ENCODE measurements around the gene SMAD6. TPM values are rescaled to one million over a fixed set of nuclear protein-coding genes. Genes with fewer than 3 reads are reported as not detected.

Gene SMAD6
- total RNA-seq, 1 donor from 2014 or later, result 0.79 TPM

DNA sequence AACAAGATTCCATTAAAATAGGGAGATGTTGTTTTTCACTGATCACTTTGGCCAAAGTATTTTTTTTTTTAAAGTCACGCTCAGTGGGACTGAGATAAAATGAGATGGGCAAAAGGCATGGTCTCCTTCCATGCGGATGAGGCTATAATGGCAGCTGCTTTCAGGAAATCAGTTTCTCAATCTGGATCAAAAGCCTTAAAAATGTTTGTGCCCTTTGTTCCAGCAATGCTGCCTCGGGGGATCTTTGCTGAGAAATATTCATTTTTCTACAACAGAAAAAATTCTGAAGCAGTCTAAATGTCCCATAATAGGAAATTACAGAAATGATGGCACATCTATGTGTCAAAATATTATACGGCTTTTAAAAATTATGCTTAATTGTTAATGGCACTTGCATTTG lies 97.2 kb downstream of the SMAD6 start:
- Histone ChIP-seq H3K27me3 (ENCODE audit: control insufficient read depth, insufficient read depth, low read length) (no peaks in the 10 kb centered on the region), H3K36me3 (ENCODE audit: control insufficient read depth, insufficient read depth, low read length) (no peaks in the 10 kb centered on the region), H3K4me3 (ENCODE audit: low read depth, low read length) (no peak overlapping the region)
- TF ChIP-seq, protein P1, sequence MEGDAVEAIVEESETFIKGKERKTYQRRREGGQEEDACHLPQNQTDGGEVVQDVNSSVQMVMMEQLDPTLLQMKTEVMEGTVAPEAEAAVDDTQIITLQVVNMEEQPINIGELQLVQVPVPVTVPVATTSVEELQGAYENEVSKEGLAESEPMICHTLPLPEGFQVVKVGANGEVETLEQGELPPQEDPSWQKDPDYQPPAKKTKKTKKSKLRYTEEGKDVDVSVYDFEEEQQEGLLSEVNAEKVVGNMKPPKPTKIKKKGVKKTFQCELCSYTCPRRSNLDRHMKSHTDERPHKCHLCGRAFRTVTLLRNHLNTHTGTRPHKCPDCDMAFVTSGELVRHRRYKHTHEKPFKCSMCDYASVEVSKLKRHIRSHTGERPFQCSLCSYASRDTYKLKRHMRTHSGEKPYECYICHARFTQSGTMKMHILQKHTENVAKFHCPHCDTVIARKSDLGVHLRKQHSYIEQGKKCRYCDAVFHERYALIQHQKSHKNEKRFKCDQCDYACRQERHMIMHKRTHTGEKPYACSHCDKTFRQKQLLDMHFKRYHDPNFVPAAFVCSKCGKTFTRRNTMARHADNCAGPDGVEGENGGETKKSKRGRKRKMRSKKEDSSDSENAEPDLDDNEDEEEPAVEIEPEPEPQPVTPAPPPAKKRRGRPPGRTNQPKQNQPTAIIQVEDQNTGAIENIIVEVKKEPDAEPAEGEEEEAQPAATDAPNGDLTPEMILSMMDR (IDR thresholded peaks at IDR 0.05; ENCODE audit: insufficient read depth, low read length, severe bottlenecking), result no peak
- FAIRE-seq (no peak), DNase-seq (ENCODE audit: low read depth) (no peak)

DNA sequence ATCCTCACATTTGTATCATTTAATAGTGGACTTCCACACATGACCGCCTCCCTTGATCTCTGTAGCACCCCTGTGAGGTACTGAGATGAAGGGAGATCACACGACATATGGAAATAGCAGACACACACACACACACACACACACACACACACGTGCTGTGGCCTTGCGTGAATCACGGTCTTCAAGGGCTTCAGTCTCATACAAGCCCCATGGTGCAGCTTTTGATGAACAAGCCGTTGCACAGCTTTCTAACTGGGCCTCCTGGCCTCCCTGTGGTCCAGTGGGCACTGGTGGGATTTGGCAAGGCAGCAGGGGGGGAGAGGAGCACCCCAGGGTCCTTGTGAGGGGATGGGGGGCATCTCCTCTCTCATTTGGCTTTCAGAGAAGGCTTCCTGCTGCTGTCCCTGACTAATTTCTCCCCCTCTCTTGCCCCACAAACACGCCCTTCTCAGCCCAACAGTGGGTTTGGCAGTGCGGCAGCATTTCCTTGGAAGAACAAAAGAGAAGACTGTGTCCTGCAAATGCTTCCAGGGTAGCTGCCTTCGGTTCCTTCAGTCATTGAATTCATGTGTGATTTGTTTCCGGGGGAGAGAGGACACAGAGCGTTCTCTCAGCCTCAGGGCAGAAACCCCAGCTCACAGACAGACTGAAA lies 98.7 kb downstream of the SMAD6 start:
- DNase-seq (ENCODE audit: low read depth) (no peak), FAIRE-seq (no peak)
- Histone ChIP-seq H3K27me3 (ENCODE audit: control insufficient read depth, insufficient read depth, low read length) (no peaks in the 10 kb centered on the region), H3K4me3 (ENCODE audit: low read depth, low read length) (no peak overlapping the region), H3K36me3 (ENCODE audit: control insufficient read depth, insufficient read depth, low read length) (no peaks in the 10 kb centered on the region)
- TF ChIP-seq, protein P1 (IDR thresholded peaks at IDR 0.05; ENCODE audit: insufficient read depth, low read length, severe bottlenecking), result no peak

DNA sequence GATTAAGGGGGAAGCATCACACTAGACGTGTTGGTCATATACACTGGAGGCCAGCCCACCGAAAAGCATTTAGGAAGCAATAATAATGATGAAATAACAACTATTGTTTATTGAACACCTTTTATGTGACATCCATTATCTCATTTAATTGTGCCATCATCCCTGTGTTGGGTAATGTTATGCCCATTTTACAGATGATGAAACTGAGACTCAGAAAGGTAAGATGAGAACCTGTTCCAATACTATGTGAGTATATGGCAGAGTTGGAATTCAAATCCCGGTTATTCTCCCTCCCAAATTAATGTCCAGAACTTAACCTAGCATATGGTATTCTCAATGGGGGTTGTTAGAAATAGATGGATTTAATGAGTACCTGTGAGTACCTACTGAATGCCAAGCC lies 99.2 kb downstream of the SMAD6 start:
- H3K36me3 ChIP-seq (ENCODE audit: control insufficient read depth, insufficient read depth, low read length), result no peaks in the 10 kb centered on the region
- DNase-seq (ENCODE audit: low read depth) (no peak), FAIRE-seq (no peak)
- no peak overlapping the region for H3K4me3 ChIP-seq (ENCODE audit: low read depth, low read length)
- H3K27me3 ChIP-seq (ENCODE audit: control insufficient read depth, insufficient read depth, low read length), result no peaks in the 10 kb centered on the region
- TF ChIP-seq, protein P1 (IDR thresholded peaks at IDR 0.05; ENCODE audit: insufficient read depth, low read length, severe bottlenecking), result no peak

DNA sequence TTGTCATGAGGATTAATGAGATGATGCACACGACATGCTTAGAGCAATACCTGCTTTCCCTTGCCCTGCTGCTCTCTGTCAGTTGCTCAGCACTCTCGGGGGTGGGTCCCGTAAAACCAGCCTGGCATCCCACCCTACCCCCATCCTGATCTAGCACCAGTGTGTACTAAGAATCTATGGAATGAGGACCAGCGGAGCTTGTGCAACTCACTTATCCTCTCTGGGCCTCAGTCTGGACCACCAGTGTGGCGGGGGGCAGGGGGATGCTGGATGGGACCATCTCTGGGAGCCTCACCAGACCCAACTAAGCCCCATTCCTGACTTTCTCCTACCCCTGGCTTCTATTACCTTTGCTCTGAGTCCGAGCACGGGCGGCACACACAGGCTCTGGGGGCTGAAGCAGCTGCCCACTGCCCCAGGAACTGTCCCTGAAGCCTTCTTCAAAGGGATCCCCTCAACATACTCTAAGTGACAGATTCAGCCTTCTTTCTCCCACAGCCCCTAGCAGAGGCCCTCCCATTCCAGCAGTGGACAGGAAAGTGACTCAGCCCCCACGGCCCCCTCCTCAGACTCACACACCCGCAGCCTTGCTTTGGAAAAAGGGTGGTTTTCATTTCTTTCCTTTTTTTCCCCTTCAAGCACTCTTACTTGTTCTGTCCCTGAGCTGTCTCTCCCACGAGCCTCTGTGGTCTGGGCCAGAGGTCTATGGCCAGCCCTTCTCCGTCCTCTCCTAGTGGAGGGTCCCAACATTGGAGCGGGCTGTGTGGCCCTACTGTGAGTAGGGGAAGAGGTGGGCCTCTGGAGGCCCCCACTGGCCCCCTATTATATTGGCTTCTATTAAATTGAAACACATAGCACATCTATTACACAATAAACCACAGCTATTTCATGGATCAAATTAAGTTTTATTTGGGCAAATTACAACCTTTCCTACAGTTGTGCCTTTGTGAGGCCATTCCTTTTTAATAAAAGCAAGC lies 100.3 kb downstream of the SMAD6 start:
- no peaks in the 10 kb centered on the region for H3K36me3 ChIP-seq (ENCODE audit: control insufficient read depth, insufficient read depth, low read length)
- DNase-seq (ENCODE audit: low read depth) (no peak), FAIRE-seq (no peak)
- no peaks in the 10 kb centered on the region for H3K27me3 ChIP-seq (ENCODE audit: control insufficient read depth, insufficient read depth, low read length)
- no peak overlapping the region for H3K4me3 ChIP-seq (ENCODE audit: low read depth, low read length)
- TF ChIP-seq, protein P1 (IDR thresholded peaks at IDR 0.05; ENCODE audit: insufficient read depth, low read length, severe bottlenecking), result no peak

DNA sequence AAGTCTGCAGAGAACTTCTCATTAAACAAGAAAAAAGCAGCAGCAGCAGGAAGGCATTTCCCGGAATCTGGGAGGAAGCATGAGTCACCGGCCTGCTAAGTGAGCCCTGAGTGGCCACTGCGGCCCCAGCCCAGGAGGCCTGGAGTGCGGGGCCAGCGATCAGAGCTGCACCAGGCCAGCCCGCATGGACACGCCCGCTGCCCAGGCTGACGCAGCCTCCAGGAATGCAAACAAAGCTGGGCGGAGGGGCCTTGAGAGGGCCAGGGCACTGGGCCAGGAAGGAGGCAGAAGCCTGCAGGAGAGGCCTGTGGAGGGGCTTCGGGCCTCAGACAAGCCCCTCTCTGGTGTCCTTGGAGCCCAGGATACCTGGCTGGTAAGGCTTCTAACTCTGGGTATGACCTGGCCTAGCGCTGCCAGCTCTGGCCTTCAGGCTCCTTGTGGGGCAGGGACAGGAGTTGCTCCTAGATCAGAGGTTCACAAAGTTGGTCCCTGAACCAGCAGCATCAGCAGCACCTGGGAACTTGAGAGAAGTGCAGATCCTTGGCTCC lies 101.2 kb downstream of the SMAD6 start:
- FAIRE-seq, result no peak
- TF ChIP-seq, protein P1 (IDR thresholded peaks at IDR 0.05; ENCODE audit: insufficient read depth, low read length, severe bottlenecking), result no peak
- peak; percentile 88 for DNase-seq (ENCODE audit: low read depth)

More for the DNA sequence above, 101.2 kb downstream of the SMAD6 start:
- Histone ChIP-seq H3K4me3 (ENCODE audit: low read depth, low read length) (no peak overlapping the region), H3K27me3 (ENCODE audit: control insufficient read depth, insufficient read depth, low read length) (no peaks in the 10 kb centered on the region), H3K36me3 (ENCODE audit: control insufficient read depth, insufficient read depth, low read length) (no peaks in the 10 kb centered on the region)

Data from bronchial epithelial cell (primary cell).